Body of pancreas (tissue), 4 donors: ENCODE results near the gene RMI2. TPM values are rescaled to one million over a fixed set of nuclear protein-coding genes. Genes with fewer than 3 reads are reported as not detected.

Experiments
- ATAC-seq: fragments of 150-250 bp; one replicate; pipeline ENCODE4 v1.9.1; 2016
- DNase-seq, 4 donors: peaks; one replicate each; pipeline ENCODE4 v3.0.0-alpha.2; 2019
- H3K27ac ChIP-seq, 4 donors: fragments of 200-600 bp; sonication (generic); 1 replicate in 3 of 4; 2 replicates in 1 of 4; pipeline versions ENCODE4 v1.5.1 to v1.6.1; 2016 to 2019; ENCODE audit warnings: mild to moderate bottlenecking in 1 of 4, mixed read lengths in 1 of 4, moderate library complexity in 1 of 4
- H3K27me3 ChIP-seq, 2 donors: fragments of 200-600 bp; sonication (generic); one replicate each; pipeline ENCODE4 v1.6.0; 2016; ENCODE audit warnings: mild to moderate bottlenecking in 1 of 2
- H3K36me3 ChIP-seq, 2 donors: fragments of 200-600 bp; sonication (generic); replicated peaks in 1 of 2; 2 replicates each; pipeline ENCODE4 v1.5.1; 2016; ENCODE audit warnings: low read depth in 2 of 2; ENCODE audit not compliant: insufficient read depth in 1 of 2
- H3K4me1 ChIP-seq: fragments of 200-600 bp; sonication (generic); one replicate; pipeline ENCODE4 v1.6.0; 2016
- H3K4me3 ChIP-seq, 2 donors: fragments of 200-600 bp; sonication (generic); 1 replicate in 1 of 2; 2 replicates in 1 of 2; pipeline ENCODE4 v1.5.1; 2016 to 2019
- H3K9me3 ChIP-seq, 3 donors: fragments of 200-600 bp; sonication (generic); 1 replicate in 2 of 3; 2 replicates in 1 of 3; pipeline ENCODE4 v1.5.1; 2016
- POLR2A ChIP-seq, 3 donors: fragments of 450-650 bp; IDR thresholded peaks; one replicate each; pipeline ENCODE4 v1.6.1; 2016; ENCODE audit warnings: antibody characterized with exemption in 3 of 3, mild to moderate bottlenecking in 2 of 3
- WGBS, 2 donors: methylation state at CpG; one replicate each; pipeline ENCODE4 v1.1.5; 2017; 5-methylcytosine and 5-hydroxymethylcytosine counted together
- intact Hi-C: fragments of 100-400 bp; cut with DNase I; formaldehyde crosslinking; loops from one replicate; pipeline ENCODE4 v1.15.1; 2023
- total RNA-seq, 2 donors: library from RNA; depleted of rRNA; stranded (reverse); fragments of >200 nt; gene quantifications; one replicate each; pipeline ENCODE4 v1.1.0, GENCODE V29; 2016
- TF ChIP-seq, protein P1 (sequence below), 7 experiments: fragments of 450-650 bp in 4 of 7; fragments of 200-600 bp in 3 of 7; sonication (generic) in 3 of 7; IDR thresholded peaks; one replicate each; pipeline ENCODE4 v1.5.1; 2016 to 2019; ENCODE audit warnings: antibody characterized with exemption in 7 of 7

Gene RMI2
- total RNA-seq, 2 donors from 2014 or later = 1.3 to 3.0 TPM

DNA sequence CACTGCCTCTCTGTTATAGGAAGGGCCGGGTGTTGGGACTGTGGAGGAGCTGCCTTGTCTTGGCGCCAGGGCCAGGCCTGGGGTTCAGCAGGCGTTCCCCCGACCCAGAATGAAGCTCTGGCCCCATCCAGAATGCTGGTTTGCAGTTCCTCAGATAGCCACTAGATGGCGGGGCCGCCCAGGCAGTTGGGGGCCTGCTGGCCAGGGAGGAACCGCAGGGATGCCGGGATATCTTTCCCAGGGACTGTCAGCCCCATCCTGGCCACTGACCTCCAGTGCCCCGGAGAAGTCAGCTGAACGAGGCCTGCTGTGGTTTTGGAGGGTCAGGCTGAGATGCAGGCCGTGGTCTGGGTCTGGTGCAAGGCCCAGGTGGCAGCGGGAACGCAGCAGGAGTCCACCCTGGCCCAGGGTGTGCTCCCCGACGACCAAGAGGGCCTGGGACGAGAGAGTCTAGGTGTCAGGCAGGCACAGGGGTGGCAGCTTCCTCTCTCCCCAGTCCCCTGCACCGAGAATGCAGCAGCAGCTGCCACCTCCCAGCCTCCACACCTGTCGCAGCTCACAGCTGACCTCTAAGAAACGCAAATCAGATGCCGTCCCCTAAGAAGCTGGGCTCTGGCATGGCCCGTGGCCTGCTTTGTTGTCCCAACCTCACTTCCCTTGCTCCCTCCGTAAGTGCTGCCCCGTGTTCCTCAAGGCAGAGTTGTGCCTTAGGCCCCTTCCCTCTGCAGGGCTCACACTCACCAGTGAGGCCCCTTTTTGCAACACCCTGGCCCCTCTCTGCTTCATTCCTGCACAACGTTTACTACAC lies 51.2 kb downstream of the RMI2 start:
- TF ChIP-seq, protein P1, sequence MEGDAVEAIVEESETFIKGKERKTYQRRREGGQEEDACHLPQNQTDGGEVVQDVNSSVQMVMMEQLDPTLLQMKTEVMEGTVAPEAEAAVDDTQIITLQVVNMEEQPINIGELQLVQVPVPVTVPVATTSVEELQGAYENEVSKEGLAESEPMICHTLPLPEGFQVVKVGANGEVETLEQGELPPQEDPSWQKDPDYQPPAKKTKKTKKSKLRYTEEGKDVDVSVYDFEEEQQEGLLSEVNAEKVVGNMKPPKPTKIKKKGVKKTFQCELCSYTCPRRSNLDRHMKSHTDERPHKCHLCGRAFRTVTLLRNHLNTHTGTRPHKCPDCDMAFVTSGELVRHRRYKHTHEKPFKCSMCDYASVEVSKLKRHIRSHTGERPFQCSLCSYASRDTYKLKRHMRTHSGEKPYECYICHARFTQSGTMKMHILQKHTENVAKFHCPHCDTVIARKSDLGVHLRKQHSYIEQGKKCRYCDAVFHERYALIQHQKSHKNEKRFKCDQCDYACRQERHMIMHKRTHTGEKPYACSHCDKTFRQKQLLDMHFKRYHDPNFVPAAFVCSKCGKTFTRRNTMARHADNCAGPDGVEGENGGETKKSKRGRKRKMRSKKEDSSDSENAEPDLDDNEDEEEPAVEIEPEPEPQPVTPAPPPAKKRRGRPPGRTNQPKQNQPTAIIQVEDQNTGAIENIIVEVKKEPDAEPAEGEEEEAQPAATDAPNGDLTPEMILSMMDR (IDR thresholded peaks at IDR 0.05) = peak; percentile 93 to 98 (median 96)
- no peak for TF ChIP-seq POLR2A (IDR thresholded peaks at IDR 0.05)
- WGBS, 2 donors = 32 to 40% methylated on average over 14 to 24 of the region's 24 CpGs
- ATAC-seq = peak; percentile 59
- Histone ChIP-seq H3K4me3 (no peak overlapping the region), H3K4me1 (peaks cover 17% of the 10 kb centered on the region), H3K9me3 (no peaks in the 10 kb centered on the region), H3K27me3 (no peaks in the 10 kb centered on the region), H3K36me3 (no peaks in the 10 kb centered on the region), H3K27ac (no peak overlapping the region)
- DNase-seq = peak; percentile 65 to 78 (median 76)
- intact Hi-C loops = loop anchor here (5.0 kb wide), 1 partner anchor 671 kb away; no protein-coding TSS in a partner anchor

DNA sequence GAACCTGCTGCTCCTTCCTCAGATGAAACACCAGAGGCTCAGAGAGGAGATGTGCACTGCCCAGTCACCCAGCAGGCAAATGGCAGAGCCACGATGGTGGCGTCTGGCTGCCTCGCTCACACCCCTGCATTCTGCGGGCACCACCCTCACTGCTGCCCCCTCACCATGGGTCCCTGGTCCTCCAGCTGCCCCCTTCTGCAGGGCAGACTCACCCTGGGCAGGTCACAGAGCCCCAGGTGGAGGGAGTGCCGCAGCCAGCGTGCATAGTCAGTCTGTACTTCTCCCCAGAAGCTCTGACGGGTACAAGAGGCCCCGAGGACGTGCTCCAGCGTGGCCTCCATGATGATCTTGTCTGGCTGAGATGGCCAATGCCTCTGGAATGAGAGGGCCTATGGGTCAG lies 52.9 kb downstream of the RMI2 start:
- no peak overlapping the region for H3K4me3 ChIP-seq
- DNase-seq = no peak
- TF ChIP-seq POLR2A (IDR thresholded peaks at IDR 0.05) = no peak
- TF ChIP-seq, protein P1 (IDR thresholded peaks at IDR 0.05) = no peak
- intact Hi-C loops = loop anchor here (5.0 kb wide), 1 partner anchor 669 kb away; no protein-coding TSS in a partner anchor
- H3K27me3 ChIP-seq = no peaks in the 10 kb centered on the region
- H3K36me3 ChIP-seq = no peaks in the 10 kb centered on the region
- no peak for ATAC-seq
- no peaks in the 10 kb centered on the region for H3K9me3 ChIP-seq
- peaks cover 22% of the 10 kb centered on the region for H3K4me1 ChIP-seq
- 78 to 83% methylated on average over 5 to 10 of the region's 10 CpGs for WGBS, 2 donors
- H3K27ac ChIP-seq = no peak overlapping the region

DNA sequence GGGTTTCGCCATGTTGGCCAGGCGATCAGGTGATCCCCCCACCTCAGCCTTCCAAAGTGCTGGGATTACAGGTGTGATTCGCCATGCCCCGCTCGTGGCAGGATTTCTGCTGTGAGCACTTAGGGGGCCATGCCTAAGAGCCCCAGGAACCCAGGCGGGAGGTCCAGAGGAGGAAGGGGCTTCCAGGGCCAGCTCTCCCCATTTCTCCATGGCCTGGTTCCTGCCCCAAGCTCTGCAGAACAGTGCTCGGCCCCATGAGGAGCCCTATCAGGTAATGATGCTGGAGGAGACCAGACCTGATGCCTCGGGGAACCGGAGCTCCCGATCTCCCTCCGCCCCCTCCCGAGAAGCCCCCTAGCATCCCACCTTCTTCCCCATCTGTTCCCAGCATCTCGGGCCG lies 53.6 kb downstream of the RMI2 start:
- TF ChIP-seq, protein P1 (IDR thresholded peaks at IDR 0.05) = no peak
- DNase-seq = no peak
- Histone ChIP-seq H3K27ac (no peak overlapping the region), H3K36me3 (no peaks in the 10 kb centered on the region), H3K4me1 (peaks cover 22% of the 10 kb centered on the region), H3K9me3 (no peaks in the 10 kb centered on the region), H3K27me3 (no peaks in the 10 kb centered on the region), H3K4me3 (no peak overlapping the region)
- WGBS, 2 donors = 79 to 83% methylated on average over 12 to 14 of the region's 14 CpGs
- intact Hi-C loops = loop anchor here (5.0 kb wide), 1 partner anchor 668 kb away; no protein-coding TSS in a partner anchor
- ATAC-seq = no peak

DNA sequence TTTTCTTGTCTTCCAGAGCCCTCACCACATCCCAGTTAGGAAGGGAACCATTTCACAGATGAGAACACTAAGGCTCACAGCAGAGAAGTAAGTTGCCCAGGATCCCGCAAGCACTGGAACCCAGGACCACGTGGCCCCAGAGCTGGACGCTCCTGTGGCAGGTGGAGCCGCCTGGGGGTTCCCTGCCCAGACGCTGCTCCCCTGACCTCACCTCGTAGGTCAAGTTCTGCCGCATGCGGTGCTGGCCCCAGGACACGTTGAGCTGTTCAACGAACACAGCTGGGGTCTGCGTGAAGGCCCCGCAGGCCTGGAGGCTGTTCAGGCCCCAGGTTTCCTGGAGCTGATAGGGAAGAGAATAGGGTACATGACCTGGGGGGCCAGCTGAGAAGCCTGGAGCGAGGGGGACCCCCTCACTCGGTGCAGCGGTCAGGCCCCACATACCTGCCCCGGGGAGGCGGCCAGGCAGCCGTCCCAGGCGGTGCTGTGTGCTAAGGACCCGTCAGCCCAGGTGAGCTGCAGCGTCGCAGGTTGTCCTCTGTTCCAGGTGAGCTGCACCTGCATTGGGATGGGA lies 54.1 kb downstream of the RMI2 start:
- DNase-seq (no peak), ATAC-seq (no peak)
- H3K4me1 ChIP-seq = peaks cover 22% of the 10 kb centered on the region
- intact Hi-C loops = loop anchor here (5.0 kb wide), 1 partner anchor 668 kb away; no protein-coding TSS in a partner anchor
- no peaks in the 10 kb centered on the region for H3K27me3 ChIP-seq
- 73 to 87% methylated on average over 9 to 21 of the region's 22 CpGs for WGBS, 2 donors
- no peak overlapping the region for H3K4me3 ChIP-seq
- H3K27ac ChIP-seq = no peak overlapping the region
- H3K9me3 ChIP-seq = no peaks in the 10 kb centered on the region
- TF ChIP-seq, protein P1 (IDR thresholded peaks at IDR 0.05) = no peak
- TF ChIP-seq POLR2A (IDR thresholded peaks at IDR 0.05) = no peak
- no peaks in the 10 kb centered on the region for H3K36me3 ChIP-seq
